K562 (cell line): ENCODE results near the gene CLDN7. TPM values are rescaled to one million over a fixed set of nuclear protein-coding genes. Genes with fewer than 3 reads are reported as not detected.

ENCODE experiments used
- ARHGAP35 ChIP-seq: fragments of 450-650 bp; IDR thresholded peaks from 2 replicates; pipeline ENCODE4 v1.6.1; 2018; ENCODE audit not compliant: partially characterized antibody
- BCL6 ChIP-seq: fragments of 250-450 bp; sonication (Bioruptor Pico); IDR thresholded peaks from 2 replicates; pipeline ENCODE4 v1.4.0; 2020
- BCOR ChIP-seq: fragments of 450-650 bp; IDR thresholded peaks from 2 replicates; pipeline ENCODE4 v1.6.1; 2016
- DMBX1 ChIP-seq: fragments of 250-450 bp; sonication (Bioruptor Pico); IDR thresholded peaks from 2 replicates; pipeline ENCODE4 v1.8.0; 2022; ENCODE audit warnings: inconsistent platforms, mild to moderate bottlenecking, moderate library complexity, borderline replicate concordance
- GABPB1 ChIP-seq: sonication (generic); formaldehyde crosslinking; IDR thresholded peaks from 2 replicates; pipeline ENCODE4 v1.8.0; 2022; ENCODE audit warnings: mild to moderate bottlenecking, missing genetic modification reagents
- HDAC2 ChIP-seq: fragments of 450-650 bp; IDR thresholded peaks from 2 replicates; pipeline ENCODE4 v1.6.1; 2016; ENCODE audit warnings: mild to moderate bottlenecking
- HNRNPK ChIP-seq: fragments of 200-400 bp; formaldehyde crosslinking; IDR thresholded peaks from one replicate; pipeline ENCODE4 v1.6.1; 2018; ENCODE audit warnings: mild to moderate bottlenecking, low read depth, low read length; ENCODE audit not compliant: poor library complexity, severe bottlenecking
- NCOR1 ChIP-seq: fragments of 450-650 bp; IDR thresholded peaks from 2 replicates; pipeline ENCODE4 v1.6.1; 2016; ENCODE audit warnings: mild to moderate bottlenecking, moderate library complexity
- NFYB ChIP-seq: IDR thresholded peaks from 2 replicates; pipeline ENCODE4 v1.6.1; 2011; ENCODE audit warnings: mild to moderate bottlenecking, moderate library complexity; ENCODE audit not compliant: insufficient read length; ENCODE audit errors: extremely low read depth
- SMARCA4 ChIP-seq: fragments of 450-650 bp; IDR thresholded peaks from 2 replicates; pipeline ENCODE4 v1.6.1; 2016
- SRF ChIP-seq, 2 experiments: fragments of 250-450, 450-650 bp in 1 of 2; sonication (Bioruptor Pico) in 1 of 2; sonication (generic) in 1 of 2; formaldehyde crosslinking; IDR thresholded peaks; 2 replicates each; pipeline versions ENCODE4 v1.5.0 to v1.5.1; 2020 to 2022; ENCODE audit warnings: mild to moderate bottlenecking in 1 of 2, missing genetic modification reagents in 1 of 2
- TCFL5 ChIP-seq: fragments of 250-450 bp; sonication (Bioruptor Pico); conservative IDR thresholded peaks from 2 replicates; pipeline ENCODE4 v1.6.1; 2021; ENCODE audit warnings: mild to moderate bottlenecking, moderate library complexity, matching md5 sums
- ZFPM2 ChIP-seq: fragments of 250-450 bp; sonication (Bioruptor Pico); IDR thresholded peaks from 2 replicates; pipeline ENCODE4 v1.5.1; 2022; ENCODE audit warnings: mild to moderate bottlenecking
- ZNF282 ChIP-seq: sonication (generic); formaldehyde crosslinking; IDR thresholded peaks from 2 replicates; pipeline ENCODE4 v1.8.1; 2023; ENCODE audit warnings: missing genetic modification reagents
- ZNF384 ChIP-seq: IDR thresholded peaks from 2 replicates; pipeline ENCODE4 v1.6.1; 2012; ENCODE audit warnings: low read depth, low read length, improper control_type of control experiment
- polyA plus RNA-seq, 8 experiments: library from polyadenylated mRNA; depleted of rRNA in 4 of 8; stranded (reverse) in 5 of 8; unstranded in 3 of 8; fragments of >200 nt; fragmentation: Nextera tagmentation in 2 of 8; fragmentation: Illumina TruSeq in 1 of 8; extraction: Ambion mirVana in 2 of 8; extraction: Trizol in 1 of 8; gene quantifications; 2 replicates each; pipeline versions ENCODE4 v1.2.1 to v1.2.3, GENCODE V29; 2011 to 2014; ENCODE audit warnings: inconsistent platforms in 1 of 8, missing spikeins in 1 of 8
- total RNA-seq, 7 experiments: library from RNA; depleted of rRNA in 6 of 7; stranded (reverse); fragments of >200 nt in 6 of 7; fragmentation: Illumina TruSeq in 2 of 7; extraction: Trizol in 2 of 7; gene quantifications; 2 replicates each; pipeline versions ENCODE4 v1.2.1 to v1.2.3, GENCODE V29; 2011 to 2021; ENCODE audit warnings: low replicate concordance in 1 of 7
- TF ChIP-seq, protein P1 (sequence below): fragments of 250-450 bp; sonication (Bioruptor Pico); IDR thresholded peaks from 2 replicates; pipeline ENCODE4 v1.5.0; 2021; ENCODE audit warnings: mild to moderate bottlenecking, moderate library complexity
- TF ChIP-seq, protein P2 (sequence below): fragments of 450-650 bp; formaldehyde crosslinking; IDR thresholded peaks from 2 replicates; pipeline ENCODE4 v1.4.0; 2020; ENCODE audit warnings: mild to moderate bottlenecking, moderate library complexity
- TF ChIP-seq, protein P3 (sequence below): sonication (generic); formaldehyde crosslinking; IDR thresholded peaks from 2 replicates; pipeline ENCODE4 v1.8.0; 2022; ENCODE audit warnings: mild to moderate bottlenecking, missing genetic modification reagents

The CLDN7 gene
- total and polyA plus RNA-seq, 9 of the 15 experiments (the other 6 are each of a cell fraction or from before 2014, with no cell fraction given): 2.2 to 14.5 (median 7.6) TPM

DNA sequence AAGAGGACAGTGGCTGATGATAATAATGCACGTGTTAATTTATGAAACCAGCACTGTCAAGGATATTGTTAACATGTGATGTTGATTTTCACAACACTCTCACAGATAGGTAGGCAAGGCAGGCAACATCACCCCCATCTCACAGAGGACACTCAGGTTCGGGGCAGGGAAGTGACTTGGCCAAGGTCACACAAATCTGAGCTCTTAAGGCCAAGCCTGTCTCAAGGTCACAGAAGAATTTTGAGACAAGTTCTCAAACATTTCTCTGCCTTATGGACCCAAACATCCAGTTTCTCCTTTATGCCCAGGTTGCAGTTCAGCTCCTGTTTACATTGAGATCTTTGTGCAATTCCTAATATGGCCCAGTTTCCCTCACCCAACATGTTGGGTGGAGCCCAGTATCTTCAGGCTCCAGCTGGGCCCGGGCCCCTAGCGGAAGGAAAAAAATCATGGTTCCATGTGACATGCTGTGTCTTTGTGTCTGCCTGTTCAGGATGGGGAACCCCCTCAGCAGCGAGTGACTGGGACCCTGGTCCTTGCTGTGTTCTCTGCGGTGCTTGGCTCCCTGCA lies 20.6 kb upstream of the CLDN7 start (continued):
- TF ChIP-seq, protein P1, sequence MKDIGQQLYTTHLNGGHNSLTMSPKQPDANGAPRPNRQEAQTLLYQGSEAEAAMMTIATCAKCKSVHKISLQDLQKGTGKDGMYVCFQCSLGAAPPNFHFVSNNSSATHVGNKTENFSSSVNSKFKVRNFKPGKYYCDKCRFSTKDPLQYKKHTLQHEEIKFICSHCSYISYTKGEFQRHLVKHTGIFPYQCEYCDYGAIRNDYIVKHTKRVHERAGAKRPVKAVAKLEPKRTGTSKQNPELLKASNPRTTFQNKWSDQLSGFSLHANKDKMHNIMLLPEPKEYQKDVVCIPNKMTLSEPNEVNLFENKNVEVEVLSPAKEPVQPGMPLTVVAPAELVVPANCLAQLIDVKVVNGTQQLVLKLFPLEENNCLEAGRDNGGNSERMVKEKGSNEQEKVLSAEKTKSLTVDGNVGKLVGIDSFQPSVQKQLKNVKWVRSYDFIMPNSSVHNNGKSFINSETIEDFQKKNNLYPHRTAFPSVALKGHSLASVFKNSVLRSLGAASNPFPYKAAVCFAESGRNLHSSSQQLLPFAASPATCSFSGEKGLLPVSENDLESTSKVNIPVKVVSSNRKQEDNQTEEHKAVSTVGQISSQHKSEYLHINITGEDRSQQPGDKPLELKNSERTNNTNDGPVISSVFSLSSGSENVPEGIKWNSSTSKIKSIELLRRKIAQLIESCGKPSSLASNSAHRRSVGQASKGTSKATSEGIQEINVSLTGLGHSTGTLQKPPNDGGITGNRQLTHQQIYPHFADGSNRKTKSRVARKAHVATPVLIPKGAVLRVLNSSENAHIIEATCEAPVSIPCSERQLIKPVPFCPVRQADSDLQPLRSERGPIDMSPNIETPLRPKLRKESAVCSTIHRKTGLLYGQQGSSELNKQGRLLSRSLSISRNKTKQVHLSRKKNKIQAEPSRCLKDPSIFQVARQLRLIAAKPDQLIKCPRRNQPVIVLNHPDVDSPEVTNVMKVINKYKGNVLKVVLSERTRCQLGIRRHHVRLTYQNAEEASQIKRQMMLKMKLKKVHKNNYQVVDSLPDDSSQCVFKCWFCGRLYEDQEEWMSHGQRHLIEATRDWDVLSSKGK (CRISPR knock-in tag): no peak
- no peak for TF ChIP-seq HDAC2
- TF ChIP-seq, protein P2, sequence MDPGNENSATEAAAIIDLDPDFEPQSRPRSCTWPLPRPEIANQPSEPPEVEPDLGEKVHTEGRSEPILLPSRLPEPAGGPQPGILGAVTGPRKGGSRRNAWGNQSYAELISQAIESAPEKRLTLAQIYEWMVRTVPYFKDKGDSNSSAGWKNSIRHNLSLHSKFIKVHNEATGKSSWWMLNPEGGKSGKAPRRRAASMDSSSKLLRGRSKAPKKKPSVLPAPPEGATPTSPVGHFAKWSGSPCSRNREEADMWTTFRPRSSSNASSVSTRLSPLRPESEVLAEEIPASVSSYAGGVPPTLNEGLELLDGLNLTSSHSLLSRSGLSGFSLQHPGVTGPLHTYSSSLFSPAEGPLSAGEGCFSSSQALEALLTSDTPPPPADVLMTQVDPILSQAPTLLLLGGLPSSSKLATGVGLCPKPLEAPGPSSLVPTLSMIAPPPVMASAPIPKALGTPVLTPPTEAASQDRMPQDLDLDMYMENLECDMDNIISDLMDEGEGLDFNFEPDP (CRISPR knock-in tag): no peak
- no peak for TF ChIP-seq DMBX1 (CRISPR knock-in tag)
- no peak for TF ChIP-seq ZFPM2 (CRISPR knock-in tag)
- TF ChIP-seq NCOR1: peak; percentile 26; the same call in 1 of the 2 replicates
- TF ChIP-seq BCOR: no peak
- TF ChIP-seq ZNF384: peak; percentile 45; the same call in 1 of the 2 replicates
- no peak for TF ChIP-seq BCL6 (CRISPR knock-in tag)
- TF ChIP-seq, protein P3, sequence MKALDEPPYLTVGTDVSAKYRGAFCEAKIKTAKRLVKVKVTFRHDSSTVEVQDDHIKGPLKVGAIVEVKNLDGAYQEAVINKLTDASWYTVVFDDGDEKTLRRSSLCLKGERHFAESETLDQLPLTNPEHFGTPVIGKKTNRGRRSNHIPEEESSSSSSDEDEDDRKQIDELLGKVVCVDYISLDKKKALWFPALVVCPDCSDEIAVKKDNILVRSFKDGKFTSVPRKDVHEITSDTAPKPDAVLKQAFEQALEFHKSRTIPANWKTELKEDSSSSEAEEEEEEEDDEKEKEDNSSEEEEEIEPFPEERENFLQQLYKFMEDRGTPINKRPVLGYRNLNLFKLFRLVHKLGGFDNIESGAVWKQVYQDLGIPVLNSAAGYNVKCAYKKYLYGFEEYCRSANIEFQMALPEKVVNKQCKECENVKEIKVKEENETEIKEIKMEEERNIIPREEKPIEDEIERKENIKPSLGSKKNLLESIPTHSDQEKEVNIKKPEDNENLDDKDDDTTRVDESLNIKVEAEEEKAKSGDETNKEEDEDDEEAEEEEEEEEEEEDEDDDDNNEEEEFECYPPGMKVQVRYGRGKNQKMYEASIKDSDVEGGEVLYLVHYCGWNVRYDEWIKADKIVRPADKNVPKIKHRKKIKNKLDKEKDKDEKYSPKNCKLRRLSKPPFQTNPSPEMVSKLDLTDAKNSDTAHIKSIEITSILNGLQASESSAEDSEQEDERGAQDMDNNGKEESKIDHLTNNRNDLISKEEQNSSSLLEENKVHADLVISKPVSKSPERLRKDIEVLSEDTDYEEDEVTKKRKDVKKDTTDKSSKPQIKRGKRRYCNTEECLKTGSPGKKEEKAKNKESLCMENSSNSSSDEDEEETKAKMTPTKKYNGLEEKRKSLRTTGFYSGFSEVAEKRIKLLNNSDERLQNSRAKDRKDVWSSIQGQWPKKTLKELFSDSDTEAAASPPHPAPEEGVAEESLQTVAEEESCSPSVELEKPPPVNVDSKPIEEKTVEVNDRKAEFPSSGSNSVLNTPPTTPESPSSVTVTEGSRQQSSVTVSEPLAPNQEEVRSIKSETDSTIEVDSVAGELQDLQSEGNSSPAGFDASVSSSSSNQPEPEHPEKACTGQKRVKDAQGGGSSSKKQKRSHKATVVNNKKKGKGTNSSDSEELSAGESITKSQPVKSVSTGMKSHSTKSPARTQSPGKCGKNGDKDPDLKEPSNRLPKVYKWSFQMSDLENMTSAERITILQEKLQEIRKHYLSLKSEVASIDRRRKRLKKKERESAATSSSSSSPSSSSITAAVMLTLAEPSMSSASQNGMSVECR (CRISPR knock-in tag): no peak
- no peak for TF ChIP-seq HNRNPK
- TF ChIP-seq SRF (CRISPR knock-in tag; IDR thresholded peaks at IDR 0.05): peak in 1 of 2 experiments; percentile 93; a peak in 2 of 4 replicates
- no peak for TF ChIP-seq NFYB
- 0 out of 2 replicates have a peak, but pooled peaks have one; percentile 11 for TF ChIP-seq SMARCA4
- no peak for TF ChIP-seq ARHGAP35
- TF ChIP-seq ZNF282 (CRISPR knock-in tag): no peak
- no peak for TF ChIP-seq TCFL5 (CRISPR knock-in tag)
- TF ChIP-seq GABPB1: no peak
